RCC 7860 (cell line): ENCODE results near the gene SNAPC4.

Experiments used
- DNase-seq: peaks from one replicate; pipeline ENCODE4 v3.0.0-alpha.2; 2015; ENCODE audit warnings: low spot score
- FAIRE-seq: peaks from 2 replicates; lab custom pipeline; 2012; peaks lifted over from hg19 to GRCh38; lab: Jason Lieb, UNC

The SNAPC4 gene

GRCh38 chr9:136374183-136374575 lies 25.8 kb downstream of the SNAPC4 start:
- FAIRE-seq, result no peak
- DNase-seq, result no peak

GRCh38 chr9:136373300-136374182 lies 26.4 kb downstream of the SNAPC4 start, which contains the start of gene CARD9:
Gene CARD9, minus strand, starts transcription at chr9:136373669. Its CDS starts 1,591 bp downstream, at chr9:136372078.
- FAIRE-seq (no peak), DNase-seq (no peak)

GRCh38 chr9:136372561-136373299 lies 27.2 kb downstream of the SNAPC4 start:
- peak; percentile 52 for FAIRE-seq
- peak; percentile 83 for DNase-seq

GRCh38 chr9:136372006-136372405 lies 28.0 kb downstream of the SNAPC4 start:
- FAIRE-seq (no peak), DNase-seq (no peak)

- no peak for DNase-seq
- FAIRE-seq, result no peak
Measured at GRCh38 chr9:136371533-136371880, 28.5 kb downstream of the SNAPC4 start.

- no peak for DNase-seq
- no peak for FAIRE-seq
Measured at GRCh38 chr9:136370687-136371532, 29.1 kb downstream of the SNAPC4 start.

GRCh38 chr9:136370037-136370436 lies 29.9 kb downstream of the SNAPC4 start:
- no peak for DNase-seq
- no peak for FAIRE-seq

- DNase-seq, result no peak
- FAIRE-seq, result no peak
Measured at GRCh38 chr9:136368190-136368589, 31.8 kb downstream of the SNAPC4 start.

GRCh38 chr9:136367296-136368145 lies 32.4 kb downstream of the SNAPC4 start:
- FAIRE-seq (no peak), DNase-seq (no peak)

- DNase-seq (no peak), FAIRE-seq (no peak)
Measured at GRCh38 chr9:136366826-136367225, 33.1 kb downstream of the SNAPC4 start.

- DNase-seq (no peak), FAIRE-seq (no peak)
Measured at GRCh38 chr9:136365775-136366222, 34.2 kb downstream of the SNAPC4 start.

GRCh38 chr9:136364942-136365774 lies 34.8 kb downstream of the SNAPC4 start:
- no peak for DNase-seq
- no peak for FAIRE-seq

GRCh38 chr9:136363949-136364748 lies 35.8 kb downstream of the SNAPC4 start:
- no peak for FAIRE-seq
- DNase-seq, result no peak

- peak; percentile 71 for FAIRE-seq
- peak; percentile 89 for DNase-seq
Measured at GRCh38 chr9:136363106-136363948, 36.6 kb downstream of the SNAPC4 start, which contains the start of gene DNLZ. Gene DNLZ, minus strand, starts transcription at chr9:136363744. Its CDS starts 30 bp downstream, at chr9:136363714.

GRCh38 chr9:136362450-136362784 lies 37.6 kb downstream of the SNAPC4 start:
- FAIRE-seq (no peak), DNase-seq (no peak)

GRCh38 chr9:136361754-136362449 lies 38.1 kb downstream of the SNAPC4 start:
- FAIRE-seq, result no peak
- no peak for DNase-seq
